Activated CD8-positive, alpha-beta T cell treated with anti-CD3 and anti-CD28 coated beads for 36 hours (primary cell): Measurements from ENCODE around the gene PDE4B. TPM values are rescaled to one million over a fixed set of nuclear protein-coding genes. Genes with fewer than 3 reads are reported as not detected.

ENCODE experiments used
- ATAC-seq: fragments of 200-7000 bp; cut with Tn5 transposase; one replicate; pipeline ENCODE4 v1.10.0; 2021; ENCODE audit warnings: mild to moderate bottlenecking, moderate library complexity
- CTCF ChIA-PET: fragments of 350-600 bp; sonication (Branson Sonifier 250); formaldehyde crosslinking; loops from one replicate; lab custom pipeline; 2021; ENCODE audit warnings: antibody characterized with exemption; lab: Charles Lee
- POLR2A ChIA-PET: fragments of 350-600 bp; sonication (Branson Sonifier 250); formaldehyde crosslinking; loops from one replicate; lab custom pipeline; 2021; ENCODE audit warnings: antibody characterized with exemption; lab: Charles Lee
- DNase-seq: peaks from one replicate; pipeline ENCODE4 v3.0.0-alpha.2; 2020
- H3K27ac Mint-ChIP-seq: one replicate; pipeline ENCODE4 v1.8.0; 2021; ENCODE audit warnings: mild to moderate bottlenecking, mixed read lengths
- H3K27me3 Mint-ChIP-seq: one replicate; pipeline ENCODE4 v1.8.0; 2021; ENCODE audit warnings: mixed read lengths
- H3K36me3 Mint-ChIP-seq: one replicate; pipeline ENCODE4 v1.8.0; 2021; ENCODE audit warnings: low read depth, mixed read lengths
- H3K4me1 Mint-ChIP-seq: one replicate; pipeline ENCODE4 v1.8.0; 2021; ENCODE audit warnings: low read depth, mixed read lengths
- H3K4me3 Mint-ChIP-seq: one replicate; pipeline ENCODE4 v1.8.0; 2021; ENCODE audit warnings: mild to moderate bottlenecking, moderate library complexity, mixed read lengths
- H3K9me3 Mint-ChIP-seq: one replicate; pipeline ENCODE4 v1.8.0; 2021; ENCODE audit warnings: mixed read lengths
- intact Hi-C: fragments of 100-400 bp; cut with micrococcal nuclease; formaldehyde crosslinking; loops from one replicate; pipeline ENCODE4 v1.10.0; 2022
- total RNA-seq, 2 experiments: library from RNA; stranded (reverse); gene quantifications; one replicate each; pipeline ENCODE4 v1.2.3, GENCODE V29; 2021
- TF ChIP-seq, protein P1 (sequence below): fragments of 200-600 bp; IDR thresholded peaks from one replicate; pipeline ENCODE4 v1.8.0; 2022; ENCODE audit warnings: antibody characterized with exemption, mild to moderate bottlenecking

PDE4B gene
- total RNA-seq, 2 experiments from 2014 or later, result 32.4 to 33.1 TPM

DNA sequence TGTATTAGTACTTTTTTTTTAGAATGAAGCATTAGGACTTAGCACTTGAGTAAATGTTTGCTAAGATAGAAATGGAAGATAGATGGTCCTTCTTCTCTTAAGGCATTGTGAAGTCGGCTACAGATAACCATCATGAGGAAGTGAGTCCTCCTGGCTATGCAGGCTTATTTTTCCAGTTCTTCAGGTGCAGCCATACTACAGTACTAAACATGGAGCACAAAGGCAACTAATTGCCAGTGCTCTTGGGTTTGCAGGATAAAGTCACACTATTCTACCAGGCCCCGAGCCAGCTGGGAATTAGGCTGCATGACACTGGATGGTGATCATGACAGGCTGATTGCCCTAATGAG, 543.9 kb downstream of the PDE4B start:
- ATAC-seq, result no peak
- ChIA-PET POLR2A (interaction anchor here (1.0 to 7.2 kb wide), 15 partner anchors 10 to 122 kb away, joined by 3 to 69 read pairs (median 5); no protein-coding TSS in a partner anchor), CTCF (interaction anchor here (0.7 to 2.9 kb wide), 11 partner anchors 8 to 167 kb away, joined by 3 to 25 read pairs (median 5); no protein-coding TSS in a partner anchor)
- Mint-ChIP-seq H3K36me3 (peaks cover 70% of the 10 kb centered on the region), H3K27me3 (no peaks in the 10 kb centered on the region), H3K4me1 (peaks cover 49% of the 10 kb centered on the region), H3K4me3 (peak overlapping the region; percentile 99), H3K9me3 (no peaks in the 10 kb centered on the region), H3K27ac (peak overlapping the region; percentile 98)
- no peak for DNase-seq
- TF ChIP-seq, protein P1, sequence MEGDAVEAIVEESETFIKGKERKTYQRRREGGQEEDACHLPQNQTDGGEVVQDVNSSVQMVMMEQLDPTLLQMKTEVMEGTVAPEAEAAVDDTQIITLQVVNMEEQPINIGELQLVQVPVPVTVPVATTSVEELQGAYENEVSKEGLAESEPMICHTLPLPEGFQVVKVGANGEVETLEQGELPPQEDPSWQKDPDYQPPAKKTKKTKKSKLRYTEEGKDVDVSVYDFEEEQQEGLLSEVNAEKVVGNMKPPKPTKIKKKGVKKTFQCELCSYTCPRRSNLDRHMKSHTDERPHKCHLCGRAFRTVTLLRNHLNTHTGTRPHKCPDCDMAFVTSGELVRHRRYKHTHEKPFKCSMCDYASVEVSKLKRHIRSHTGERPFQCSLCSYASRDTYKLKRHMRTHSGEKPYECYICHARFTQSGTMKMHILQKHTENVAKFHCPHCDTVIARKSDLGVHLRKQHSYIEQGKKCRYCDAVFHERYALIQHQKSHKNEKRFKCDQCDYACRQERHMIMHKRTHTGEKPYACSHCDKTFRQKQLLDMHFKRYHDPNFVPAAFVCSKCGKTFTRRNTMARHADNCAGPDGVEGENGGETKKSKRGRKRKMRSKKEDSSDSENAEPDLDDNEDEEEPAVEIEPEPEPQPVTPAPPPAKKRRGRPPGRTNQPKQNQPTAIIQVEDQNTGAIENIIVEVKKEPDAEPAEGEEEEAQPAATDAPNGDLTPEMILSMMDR, result no peak
- intact Hi-C loops, result loop anchor here (2.0 kb wide), 1 partner anchor 14 kb away; no protein-coding TSS in a partner anchor

- DNase-seq (no peak), ATAC-seq (no peak)
- Mint-ChIP-seq H3K36me3 (peaks cover 72% of the 10 kb centered on the region), H3K4me1 (peaks cover 48% of the 10 kb centered on the region), H3K27me3 (no peaks in the 10 kb centered on the region), H3K9me3 (no peaks in the 10 kb centered on the region), H3K27ac (peak overlapping the region; percentile 98), H3K4me3 (peak overlapping the region; percentile 99)
- CTCF ChIA-PET, result interaction anchor here (0.7 to 2.1 kb wide), 10 partner anchors 8 to 109 kb away, joined by 3 to 9 read pairs (median 3); no protein-coding TSS in a partner anchor
- intact Hi-C loops, result loop anchor here (2.0 kb wide), 1 partner anchor 14 kb away; no protein-coding TSS in a partner anchor
- POLR2A ChIA-PET, result interaction anchor here (0.9 to 7.2 kb wide), 14 partner anchors 10 to 122 kb away, joined by 3 to 69 read pairs (median 4); no protein-coding TSS in a partner anchor
- TF ChIP-seq, protein P1, result no peak
Measured at GRCh38 chr1:66337249-66337648, 544.6 kb downstream of the PDE4B start.

DNA sequence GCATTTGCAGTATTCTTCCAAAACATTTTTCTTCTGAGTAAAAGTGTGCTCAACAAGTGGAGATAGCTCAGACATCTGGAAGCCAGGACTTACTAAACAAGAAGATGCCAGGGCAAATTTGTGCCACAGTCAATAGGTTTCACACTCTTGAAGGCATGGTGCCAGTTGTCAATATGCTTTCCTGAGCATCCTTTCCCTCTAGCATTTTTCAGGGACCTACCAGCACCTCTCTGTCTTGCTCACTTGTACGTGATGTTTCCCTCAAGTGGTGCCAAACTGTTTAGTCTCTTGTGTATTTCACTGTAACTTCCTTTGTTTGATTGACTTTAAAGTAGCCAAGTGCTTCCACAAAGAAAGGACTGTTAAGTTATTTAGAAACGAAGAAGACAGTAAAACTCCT, 547.2 kb downstream of the PDE4B start:
- no peaks in the 10 kb centered on the region for H3K9me3 Mint-ChIP-seq
- H3K36me3 Mint-ChIP-seq, result peaks cover 63% of the 10 kb centered on the region
- ATAC-seq (no peak), DNase-seq (no peak)
- no peaks in the 10 kb centered on the region for H3K27me3 Mint-ChIP-seq
- ChIA-PET POLR2A (interaction anchor here (0.9 to 1.8 kb wide), 4 partner anchors 8 to 106 kb away, joined by 3 to 10 read pairs (median 4); no protein-coding TSS in a partner anchor), CTCF (interaction anchor here (0.8 to 1.2 kb wide), 4 partner anchors 12 to 106 kb away, joined by 3 to 7 read pairs (median 4); no protein-coding TSS in a partner anchor)
- intact Hi-C loops, result no loop called here
- H3K4me3 Mint-ChIP-seq, result peak overlapping the region; percentile 68
- H3K27ac Mint-ChIP-seq, result peak overlapping the region; percentile 89
- H3K4me1 Mint-ChIP-seq, result peaks cover 70% of the 10 kb centered on the region
- TF ChIP-seq, protein P1, result no peak

GRCh38 chr1:66341446-66342089, 548.9 kb downstream of the PDE4B start:
- TF ChIP-seq, protein P1, result no peak
- POLR2A ChIA-PET, result interaction anchor here (1.1 to 7.3 kb wide), 3 partner anchors 9 to 29 kb away, joined by 3 to 63 read pairs (median 14); no protein-coding TSS in a partner anchor
- Mint-ChIP-seq H3K4me3 (peak overlapping the region; percentile 60), H3K9me3 (no peaks in the 10 kb centered on the region), H3K27me3 (no peaks in the 10 kb centered on the region), H3K36me3 (peaks cover 63% of the 10 kb centered on the region), H3K4me1 (peaks cover 81% of the 10 kb centered on the region), H3K27ac (peak overlapping the region; percentile 93)
- CTCF ChIA-PET, result interaction anchor here (0.8 to 4.4 kb wide), 9 partner anchors 8 to 104 kb away, joined by 3 to 38 read pairs (median 5); no protein-coding TSS in a partner anchor
- ATAC-seq (no peak), DNase-seq (no peak)
- intact Hi-C loops, result no loop called here
